NCI-H128 (cell line): ENCODE results near the gene MCUR1.
"Not testable (repeated sequence)": the region's sequence is repeated elsewhere in the genome, so short reads cannot be mapped to it uniquely, and the experiment has no call there.

ENCODE experiments used
- DNase-seq: peaks from one replicate; lab custom pipeline; 2025; ENCODE audit not compliant: unreplicated experiment; lab: John Stamatoyannopoulos, UW

Gene MCUR1

GRCh38 chr6:13829419-13829818 lies 15.1 kb upstream of the MCUR1 start:
- DNase-seq: not testable (repeated sequence)

GRCh38 chr6:13828656-13829301 lies 14.4 kb upstream of the MCUR1 start:
- DNase-seq: not testable (repeated sequence)

- no peak for DNase-seq
Measured at GRCh38 chr6:13827032-13827431, 12.7 kb upstream of the MCUR1 start.

- DNase-seq: no peak
Measured at GRCh38 chr6:13825871-13826270, 11.5 kb upstream of the MCUR1 start.

GRCh38 chr6:13818341-13818740 lies 4.0 kb upstream of the MCUR1 start:
- no peak for DNase-seq

GRCh38 chr6:13814938-13815575 lies 700 bp upstream of the MCUR1 start:
- DNase-seq: no peak

- DNase-seq: peak; percentile 59
Measured at GRCh38 chr6:13813621-13814175, 659 bp downstream of the MCUR1 start.

GRCh38 chr6:13813026-13813425 lies 1.3 kb downstream of the MCUR1 start:
- no peak for DNase-seq

- no peak for DNase-seq
Measured at GRCh38 chr6:13812359-13812642, 2.1 kb downstream of the MCUR1 start.

GRCh38 chr6:13811627-13812358 lies 2.6 kb downstream of the MCUR1 start:
- DNase-seq: no peak

- no peak for DNase-seq
Measured at GRCh38 chr6:13810688-13811446, 3.5 kb downstream of the MCUR1 start.

GRCh38 chr6:13808801-13809200 lies 5.6 kb downstream of the MCUR1 start:
- DNase-seq: no peak

- no peak for DNase-seq
Measured at GRCh38 chr6:13807696-13808095, 6.7 kb downstream of the MCUR1 start.

- DNase-seq: no peak
Measured at GRCh38 chr6:13803581-13803980, 10.8 kb downstream of the MCUR1 start.

- DNase-seq: no peak
Measured at GRCh38 chr6:13800615-13801014, 13.7 kb downstream of the MCUR1 start.

- no peak for DNase-seq
Measured at GRCh38 chr6:13796781-13797180, 17.6 kb downstream of the MCUR1 start.

GRCh38 chr6:13795041-13795750 lies 19.2 kb downstream of the MCUR1 start:
- DNase-seq: peak; percentile 35

- no peak for DNase-seq
Measured at GRCh38 chr6:13794184-13794583, 20.2 kb downstream of the MCUR1 start.

GRCh38 chr6:13789746-13790145 lies 24.6 kb downstream of the MCUR1 start:
- no peak for DNase-seq

- DNase-seq: no peak
Measured at GRCh38 chr6:13788820-13789219, 25.5 kb downstream of the MCUR1 start.

- DNase-seq: no peak
Measured at GRCh38 chr6:13787137-13787536, 27.2 kb downstream of the MCUR1 start.
